Activated CD4-positive, alpha-beta T cell treated with anti-CD3 and anti-CD28 coated beads for 1 hour (primary cell): ENCODE measurements around the gene CNOT1.

ENCODE experiments used
- DNase-seq: peaks from one replicate; pipeline ENCODE4 v3.0.0-alpha.2; 2020

CNOT1 gene

DNA sequence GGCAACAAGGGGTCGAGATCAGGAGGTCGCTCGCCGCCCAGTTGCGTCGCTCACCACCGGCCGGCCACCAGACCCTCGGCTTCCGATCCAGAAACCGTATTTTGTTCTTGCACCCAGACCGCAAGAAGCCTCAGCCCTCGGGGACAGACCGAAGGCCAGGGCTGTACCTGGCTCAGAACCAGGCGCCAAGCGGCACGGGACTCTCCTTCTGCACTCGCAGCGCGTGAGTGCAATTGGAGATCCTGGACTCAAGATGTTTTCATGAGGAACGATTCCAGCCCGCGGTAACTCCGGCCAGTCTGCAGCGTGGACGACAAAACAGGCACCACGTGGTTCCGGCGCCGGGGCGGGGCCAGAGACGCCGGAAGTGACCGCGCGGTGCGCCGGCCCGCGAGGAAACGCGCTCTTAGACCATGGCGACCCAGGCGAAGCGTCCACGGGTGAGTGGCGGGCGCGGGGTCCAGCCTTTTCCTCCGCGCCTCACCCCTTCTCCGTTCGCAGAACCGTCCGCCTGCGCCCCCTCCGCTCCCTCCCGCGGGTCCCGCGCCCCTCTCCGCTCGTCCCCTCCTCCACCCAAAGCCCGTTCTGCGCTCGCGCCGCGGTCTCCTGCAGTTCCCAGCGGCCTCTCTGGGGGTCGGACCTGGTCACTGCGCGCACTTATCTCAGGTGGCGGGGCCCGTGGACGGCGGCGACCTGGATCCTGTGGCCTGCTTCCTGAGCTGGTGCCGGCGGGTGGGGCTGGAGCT is 114.3 kb downstream of the CNOT1 start, which contains the start of gene SETD6:
Gene SETD6 (plus strand): TSS at position 393 of the 746 bp plus-strand sequence. CDS start 21 bp downstream, at position 414.
- peak; percentile 45 for DNase-seq

- no peak for DNase-seq
These were observed 115.8 kb downstream of the CNOT1 start for GRCh38 chr16:58513874-58514273.

DNA sequence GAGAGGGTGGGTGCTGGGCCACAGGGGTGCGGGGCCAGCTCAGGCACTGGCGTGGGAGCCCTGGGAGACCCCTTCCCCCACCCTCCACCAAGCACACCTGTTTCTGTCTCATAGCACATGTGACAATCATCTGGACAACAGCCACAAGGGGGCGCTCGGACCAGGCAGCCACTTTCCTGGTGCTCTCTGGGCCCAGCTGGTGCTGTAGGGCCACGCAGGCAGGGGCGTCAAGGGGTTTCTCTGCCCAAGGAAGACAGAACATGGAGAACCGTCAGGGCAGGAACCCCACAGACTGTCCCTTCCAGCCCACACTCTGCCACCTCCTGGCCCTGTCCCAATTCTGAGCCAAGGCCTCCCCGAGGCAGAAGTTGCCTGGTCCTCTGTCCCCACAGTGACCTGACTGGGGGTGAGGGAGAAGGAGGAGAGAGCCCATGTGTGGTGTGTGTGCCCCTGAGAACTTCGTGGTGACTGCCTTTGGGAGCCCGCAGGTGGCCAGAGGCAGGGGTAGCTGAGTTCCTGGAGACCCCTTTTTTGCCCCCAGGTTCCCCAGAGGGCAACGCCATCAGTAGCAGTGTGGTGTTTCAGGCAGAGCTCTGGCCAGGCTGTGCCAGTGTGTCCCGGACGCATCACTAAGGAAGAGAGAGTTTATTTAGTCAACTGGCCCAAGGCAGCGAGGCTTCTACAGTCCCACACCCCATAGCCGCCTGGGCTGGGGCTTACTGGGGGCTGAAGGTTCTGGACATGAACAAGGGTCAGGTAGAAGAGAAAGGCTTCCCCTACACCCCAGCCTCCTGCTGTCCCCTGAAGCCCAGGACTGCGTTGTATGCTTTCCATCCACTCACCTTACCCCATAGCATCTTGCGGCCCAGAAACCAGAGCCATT is 117.5 kb downstream of the CNOT1 start:
- DNase-seq = peak; percentile 73

GRCh38 chr16:58510776-58511628 is 118.6 kb downstream of the CNOT1 start:
- DNase-seq = no peak

GRCh38 chr16:58510097-58510775 is 119.4 kb downstream of the CNOT1 start:
- no peak for DNase-seq

DNA sequence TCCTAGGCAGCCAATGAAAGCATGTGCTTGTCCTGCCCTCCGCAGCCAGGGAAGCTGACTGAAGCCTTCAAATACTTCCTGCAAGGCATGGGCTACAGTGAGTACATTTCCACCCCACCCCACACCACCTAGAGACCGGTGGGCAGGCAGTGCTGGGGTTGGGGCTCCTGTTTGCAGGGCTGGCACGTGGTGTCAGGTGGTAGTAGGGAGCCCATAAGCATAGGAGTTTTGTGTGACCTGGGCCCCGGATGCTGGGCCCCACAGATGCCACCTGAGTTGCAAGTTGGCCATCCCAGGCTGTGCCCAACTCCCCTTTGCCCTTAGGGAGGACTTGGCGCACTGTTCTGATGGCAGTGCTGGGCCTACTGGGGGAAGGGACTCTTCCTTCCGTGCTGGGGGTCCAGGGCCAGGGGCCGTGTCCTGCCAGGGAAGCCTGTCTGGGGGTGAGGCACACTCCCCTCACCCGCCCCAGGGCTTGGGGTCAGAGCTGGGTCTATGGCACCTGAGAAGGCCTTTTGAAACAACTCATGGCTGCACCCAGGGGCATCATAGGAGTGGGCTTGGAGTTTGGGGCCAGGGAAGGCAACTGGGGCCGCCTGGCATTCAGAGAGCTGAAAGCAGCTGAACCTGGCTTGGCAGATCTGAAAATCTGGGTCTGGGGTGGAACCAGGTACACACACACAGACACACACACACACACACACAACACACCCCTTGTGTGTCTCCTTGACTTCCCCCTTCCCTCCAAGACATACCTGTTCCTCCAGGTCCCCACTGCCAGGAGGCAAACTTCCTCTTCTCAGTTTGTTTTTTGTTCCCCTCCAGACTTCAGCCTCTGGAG is 120.2 kb downstream of the CNOT1 start:
- DNase-seq = no peak

GRCh38 chr16:58508671-58509251 is 120.9 kb downstream of the CNOT1 start:
- DNase-seq = no peak

DNA sequence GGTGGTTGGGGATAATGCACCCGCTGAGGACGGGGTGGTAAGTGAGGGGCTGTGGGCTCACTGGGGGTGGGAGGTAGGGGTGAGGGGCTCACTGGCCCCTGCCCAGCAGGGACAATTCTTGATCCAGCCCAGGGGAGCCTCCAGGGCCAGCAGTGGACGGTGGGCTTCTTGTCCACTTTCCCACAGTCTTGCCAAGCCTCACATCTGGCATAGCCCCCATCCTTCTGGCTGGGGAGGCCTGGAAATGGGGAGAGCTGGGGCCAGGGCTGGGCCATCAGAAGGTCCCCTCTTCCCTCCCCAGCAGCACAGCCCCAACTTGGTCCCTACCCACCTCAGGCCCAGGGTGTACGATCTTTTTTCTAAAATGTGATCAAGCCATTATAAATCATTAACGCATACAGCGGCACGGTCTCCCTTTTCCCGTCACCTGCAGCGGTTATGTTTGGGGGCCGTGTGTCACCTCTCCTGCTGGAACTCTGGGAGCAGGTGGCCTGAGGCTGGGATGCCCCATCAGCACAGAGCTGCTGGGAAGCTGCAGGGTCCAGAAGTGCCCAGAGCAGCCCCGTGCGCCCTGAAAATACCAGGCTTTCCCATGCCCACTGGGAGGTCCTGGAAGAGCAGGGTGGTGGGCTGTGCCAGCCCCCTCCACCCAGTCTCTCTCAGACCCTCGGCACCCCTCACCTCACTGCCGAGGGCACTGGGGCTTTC is 121.5 kb downstream of the CNOT1 start:
- DNase-seq = no peak

DNA sequence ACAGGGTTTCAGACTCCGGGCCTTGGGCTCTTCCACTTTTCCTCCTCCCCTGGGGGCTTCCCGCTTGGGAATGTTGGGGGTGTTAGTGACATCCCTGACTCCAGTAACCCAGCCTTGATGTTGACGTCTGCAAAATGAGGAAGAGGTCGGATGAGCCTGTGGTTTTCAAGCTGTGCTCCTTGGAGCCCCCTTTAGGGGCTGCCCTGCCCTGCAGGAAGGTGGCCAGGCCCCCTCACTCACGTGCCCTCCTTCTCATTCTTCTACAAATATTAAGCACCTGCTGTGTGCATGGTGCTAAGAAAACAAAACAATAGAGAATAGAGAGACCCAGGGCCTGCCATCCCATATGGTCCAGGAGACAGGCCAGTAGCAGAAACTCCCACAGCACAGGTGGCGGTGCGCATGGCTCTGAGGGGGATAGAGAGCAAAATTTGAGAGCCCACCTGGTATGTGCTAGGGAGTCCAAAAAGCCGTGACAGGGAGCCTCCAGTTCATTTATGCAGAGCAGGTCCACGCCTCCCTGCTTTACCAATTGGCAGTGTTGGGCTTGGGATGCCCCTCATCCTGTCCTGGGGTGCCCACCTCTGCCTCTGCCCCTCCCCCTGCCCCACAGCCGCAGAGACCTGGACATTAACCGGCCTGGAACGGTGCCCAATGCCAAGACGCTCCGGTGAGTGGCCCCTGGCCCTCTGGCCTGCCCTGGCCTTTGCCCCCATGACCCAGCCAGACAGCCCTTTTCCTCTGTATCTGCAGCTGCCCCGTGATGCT is 122.2 kb downstream of the CNOT1 start:
- no peak for DNase-seq

DNA sequence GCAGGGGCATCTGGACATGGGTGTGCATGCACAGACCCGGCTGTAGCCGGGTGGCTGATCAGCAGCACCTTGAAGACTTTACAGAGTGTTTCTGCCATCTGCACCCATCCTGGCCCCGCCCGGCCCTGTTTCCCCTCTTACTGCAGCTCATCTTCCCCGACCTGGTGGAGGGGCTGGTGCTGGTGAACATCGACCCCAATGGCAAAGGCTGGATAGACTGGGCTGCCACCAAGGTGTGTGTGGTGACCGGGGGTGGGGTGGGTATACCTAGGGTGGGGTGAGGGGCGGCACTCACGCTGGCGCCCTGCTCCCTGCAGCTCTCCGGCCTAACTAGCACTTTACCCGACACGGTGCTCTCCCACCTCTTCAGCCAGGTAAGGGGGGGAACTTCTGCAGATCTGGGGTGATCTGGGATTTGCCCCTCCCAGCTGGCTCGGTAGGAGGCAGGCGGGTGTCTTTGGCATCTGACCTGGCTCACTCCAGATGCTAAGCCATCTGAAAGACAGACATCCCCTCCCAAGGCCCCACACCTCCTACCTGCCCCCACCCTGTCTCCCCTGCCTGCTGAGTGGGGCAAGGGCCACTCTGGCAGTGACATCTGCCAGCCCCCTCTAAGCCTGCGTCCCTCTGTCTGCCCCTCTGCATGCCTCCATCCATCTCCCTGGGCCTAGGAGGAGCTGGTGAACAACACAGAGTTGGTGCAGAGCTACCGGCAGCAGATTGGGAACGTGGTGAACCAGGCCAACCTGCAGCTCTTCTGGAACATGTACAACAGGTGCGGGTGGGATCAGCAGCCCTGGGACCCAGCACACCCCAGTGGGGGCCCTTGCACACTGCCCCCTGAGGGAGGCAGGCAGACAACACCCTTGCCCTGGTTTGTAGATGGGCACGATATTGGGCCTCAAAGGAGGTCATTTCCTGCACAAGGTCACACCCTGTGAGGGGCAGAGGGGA is 123.1 kb downstream of the CNOT1 start:
- no peak for DNase-seq

DNA sequence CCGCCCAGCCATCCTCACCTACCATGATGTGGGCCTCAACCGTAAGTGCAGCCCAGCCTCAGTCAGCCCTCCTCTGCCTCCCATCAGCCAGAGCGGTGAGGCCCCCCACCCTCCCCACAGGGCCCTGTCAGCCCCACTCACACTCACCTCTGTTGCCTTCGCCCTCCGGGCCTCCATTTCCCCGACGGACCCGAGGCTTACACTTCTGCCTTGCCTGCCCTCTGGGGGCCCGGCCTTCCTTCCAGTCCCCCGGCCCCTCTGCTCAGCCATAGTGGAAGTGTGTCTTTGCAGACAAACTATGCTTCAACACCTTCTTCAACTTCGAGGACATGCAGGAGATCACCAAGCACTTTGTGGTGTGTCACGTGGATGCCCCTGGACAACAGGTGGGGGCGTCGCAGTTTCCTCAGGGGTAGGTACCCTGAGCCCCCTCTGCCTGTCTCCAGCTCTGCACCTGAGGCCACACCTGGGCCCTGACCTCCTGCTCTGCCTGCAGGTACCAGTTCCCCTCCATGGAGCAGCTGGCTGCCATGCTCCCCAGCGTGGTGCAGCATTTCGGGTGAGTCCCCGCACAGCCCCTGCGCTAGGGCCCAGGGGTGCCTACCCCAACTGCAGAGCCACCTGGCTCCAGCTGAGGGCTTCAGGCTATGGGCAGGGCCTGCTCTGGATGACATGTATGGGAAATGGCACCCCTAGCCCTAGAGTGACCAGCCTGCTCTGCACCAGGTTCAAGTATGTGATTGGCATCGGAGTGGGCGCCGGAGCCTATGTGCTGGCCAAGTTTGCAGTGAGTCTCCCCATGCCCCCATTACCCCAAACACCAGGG is 125.5 kb downstream of the CNOT1 start:
- no peak for DNase-seq

DNA sequence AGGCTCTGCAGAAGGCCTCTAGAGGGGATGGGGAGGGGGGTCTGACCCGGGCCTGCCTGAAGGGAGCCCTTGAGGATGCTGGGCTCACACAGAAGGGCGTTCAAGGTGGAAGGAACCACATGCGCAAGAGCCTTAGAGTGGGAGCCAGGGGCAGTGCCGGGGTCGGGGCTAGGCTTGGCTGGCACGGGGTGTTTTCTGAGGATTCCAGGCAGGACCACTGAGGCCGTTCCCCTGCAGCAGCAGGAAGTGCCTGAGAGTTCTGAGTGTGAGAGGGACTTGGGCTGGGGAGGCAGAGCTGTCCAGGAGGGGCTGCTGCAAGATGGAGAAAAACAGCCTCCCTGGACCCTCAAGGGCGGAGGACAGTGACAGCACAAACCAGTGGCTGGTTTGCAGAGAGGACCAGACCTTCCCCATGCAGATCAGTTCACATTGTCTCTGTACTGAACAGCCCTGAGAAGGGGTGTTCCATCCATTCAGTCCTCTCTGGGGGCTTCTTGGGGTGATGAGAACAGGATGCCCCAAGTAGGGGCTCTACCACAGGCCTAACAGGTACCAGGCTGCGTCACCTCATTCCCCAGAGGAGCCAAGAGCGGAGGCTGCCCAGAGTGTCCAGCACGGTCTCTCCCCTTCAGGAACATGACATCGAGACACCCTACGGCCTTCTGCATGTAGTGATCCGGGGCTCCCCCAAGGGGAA is 126.3 kb downstream of the CNOT1 start:
- no peak for DNase-seq

GRCh38 chr16:58502217-58502921 is 127.3 kb downstream of the CNOT1 start:
- no peak for DNase-seq

DNA sequence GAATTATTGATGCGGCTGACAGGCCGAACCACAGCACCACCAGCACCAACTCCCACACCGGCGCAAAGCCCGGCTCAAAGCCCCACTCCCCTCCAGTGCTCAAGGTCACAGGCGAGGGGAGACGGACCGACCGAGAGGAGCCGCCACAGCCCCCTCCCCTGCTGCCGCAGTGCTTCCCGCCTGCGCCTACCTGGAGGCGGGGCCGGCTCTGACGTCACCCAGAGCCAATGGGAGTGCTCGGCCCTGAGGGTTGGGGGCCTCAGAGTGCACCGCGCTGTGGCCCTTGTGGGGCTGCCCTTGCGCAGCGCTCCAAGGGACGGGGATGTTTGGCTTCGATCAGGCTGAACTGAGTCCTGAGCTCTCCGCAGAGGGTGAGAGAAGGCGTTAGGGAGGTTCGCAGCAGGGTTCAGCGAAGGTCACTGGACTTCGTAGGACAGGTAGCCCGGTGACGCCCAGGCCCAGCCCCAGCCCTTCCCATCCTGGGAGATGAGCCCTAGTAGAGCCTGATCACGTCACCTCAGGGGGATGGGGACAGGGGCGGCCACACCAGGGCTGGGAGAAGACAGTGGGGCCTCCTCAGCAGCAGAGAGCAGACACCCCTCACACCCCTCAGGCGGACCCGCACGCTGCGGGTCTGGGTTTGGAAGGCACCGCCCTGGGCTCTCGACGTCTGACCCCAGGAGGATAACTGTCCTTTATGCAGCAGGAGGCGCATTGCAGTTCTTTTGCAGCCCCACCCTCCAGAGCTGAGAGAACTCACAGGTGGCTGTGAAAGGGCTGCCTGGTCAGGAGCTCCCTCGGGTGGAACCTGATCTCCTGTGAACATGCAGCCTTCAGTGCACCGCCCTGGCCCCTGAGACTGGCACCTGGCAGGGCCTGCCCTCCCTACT is 128.1 kb downstream of the CNOT1 start:
- DNase-seq = peak; percentile 34
